Stomach (tissue), 9 donors: ENCODE measurements around the gene ALS2CL. TPM values are rescaled to one million over a fixed set of nuclear protein-coding genes. Genes with fewer than 3 reads are reported as not detected.

Experiments
- DNase-seq, 2 donors: peaks; one replicate each; pipeline versions ENCODE4 v3.0.0 to v3.0.0-alpha.2; 2013 to 2019
- H3K27ac ChIP-seq, 5 donors: fragments of 200-600 bp in 4 of 5; sonication (generic) in 4 of 5; one replicate each; pipeline ENCODE4 v1.5.1; 2013 to 2019; ENCODE audit warnings: mild to moderate bottlenecking in 1 of 5, moderate library complexity in 1 of 5
- H3K27me3 ChIP-seq, 3 donors: fragments of 200-600 bp; sonication (generic); one replicate each; pipeline ENCODE4 v1.5.1; 2017 to 2019; ENCODE audit warnings: mixed run types in 1 of 3
- H3K36me3 ChIP-seq, 4 donors: fragments of 200-600 bp; sonication (generic); 1 replicate in 3 of 4; 2 replicates in 1 of 4; pipeline ENCODE4 v1.5.1; 2016 to 2019
- H3K4me1 ChIP-seq, 4 donors: fragments of 200-600 bp; sonication (generic); one replicate each; pipeline ENCODE4 v1.5.1; 2016 to 2019
- H3K4me3 ChIP-seq, 4 donors: fragments of 200-600 bp; sonication (generic) in 3 of 4; one replicate each; pipeline ENCODE4 v1.5.1; 2016 to 2019; ENCODE audit warnings: mild to moderate bottlenecking in 1 of 4
- H3K9me3 ChIP-seq, 4 donors: fragments of 200-600 bp; sonication (generic); one replicate each; pipeline ENCODE4 v1.5.1; 2016 to 2019
- EP300 ChIP-seq: sonication (generic); formaldehyde crosslinking; IDR thresholded peaks from one replicate; pipeline ENCODE4 v1.6.1; 2017; ENCODE audit warnings: antibody characterized with exemption
- POLR2A ChIP-seq, 4 donors: fragments of 450-650 bp; IDR thresholded peaks; one replicate each; pipeline ENCODE4 v1.6.1; 2016; ENCODE audit warnings: antibody characterized with exemption in 4 of 4, control low read depth in 2 of 4, mild to moderate bottlenecking in 1 of 4, moderate library complexity in 1 of 4
- POLR2AphosphoS5 ChIP-seq, 3 donors: sonication (generic); formaldehyde crosslinking; IDR thresholded peaks; one replicate each; pipeline ENCODE4 v1.6.1; 2016; ENCODE audit warnings: antibody characterized with exemption in 3 of 3
- WGBS, 5 donors: extraction: QIAGEN DNeasy Blood & Tissue Kit in 3 of 5; methylation state at CpG; one replicate each; pipeline versions ENCODE4 v1.1.5 to v1.1.7; 2013 to 2018; 5-methylcytosine and 5-hydroxymethylcytosine counted together
- intact Hi-C: fragments of 100-400 bp; cut with DNase I; formaldehyde crosslinking; loops from one replicate; pipeline ENCODE4 v1.15.1; 2023; ENCODE audit warnings: low total_unique reads
- polyA plus RNA-seq, 3 donors: library from polyadenylated mRNA; stranded (reverse); fragments of 200-250 nt; gene quantifications; one replicate each; pipeline ENCODE4 v1.2.3, GENCODE V29; 2013
- total RNA-seq, 5 donors: library from RNA; depleted of rRNA; stranded (reverse); fragments of >200 nt; gene quantifications; one replicate each; pipeline versions ENCODE4 v1.1.0 to v1.2.3, GENCODE V29; 2014 to 2016
- TF ChIP-seq, protein P1 (sequence below), 7 experiments: fragments of 450-650 bp in 4 of 7; fragments of 200-600 bp in 3 of 7; sonication (generic) in 3 of 7; IDR thresholded peaks; one replicate each; pipeline ENCODE4 v1.5.1; 2016 to 2019; ENCODE audit warnings: antibody characterized with exemption in 7 of 7, control low read depth in 2 of 7, mild to moderate bottlenecking in 1 of 7
- donor health status: healthy with polysubstance abuse.
- donor health status: Bipolar disorder and iron deficiency.
- donor health status: healthy.

The ALS2CL gene
- total and polyA plus RNA-seq, 8 donors, result 5.3 to 107 (median 47.8) TPM

DNA sequence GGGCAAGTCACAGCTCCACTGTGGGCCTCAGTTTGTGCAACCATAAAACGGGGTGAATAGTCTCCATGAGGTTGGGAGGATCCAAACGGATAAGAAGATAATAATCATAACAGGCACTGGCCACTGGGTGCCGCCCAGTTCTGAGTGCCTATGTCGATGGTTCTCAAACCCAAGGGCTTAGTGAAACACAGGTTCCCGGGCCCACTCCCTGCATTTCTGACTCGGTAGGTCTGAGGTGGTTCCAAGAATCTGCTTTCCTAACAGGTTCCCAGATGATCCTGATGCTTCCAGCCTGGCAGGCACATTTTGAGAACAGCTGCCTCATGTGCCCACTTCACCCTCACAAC lies 21.2 kb downstream of the ALS2CL start:
- H3K9me3 ChIP-seq, result no peaks in the 10 kb centered on the region
- DNase-seq, result no peak
- no peak overlapping the region for H3K27ac ChIP-seq
- peaks cover 0 to 14% (median 9%) of the 10 kb centered on the region in 4 donors for H3K4me1 ChIP-seq
- H3K36me3 ChIP-seq, result peaks cover 0 to 46% (median 26%) of the 10 kb centered on the region in 4 donors
- 89 to 94% (median 93%) methylated on average over 6 of the region's 6 CpGs for WGBS, 5 donors
- H3K27me3 ChIP-seq, result no peaks in the 10 kb centered on the region
- H3K4me3 ChIP-seq, result no peak overlapping the region
- intact Hi-C loops, result no loop called here
- TF ChIP-seq, protein P1, sequence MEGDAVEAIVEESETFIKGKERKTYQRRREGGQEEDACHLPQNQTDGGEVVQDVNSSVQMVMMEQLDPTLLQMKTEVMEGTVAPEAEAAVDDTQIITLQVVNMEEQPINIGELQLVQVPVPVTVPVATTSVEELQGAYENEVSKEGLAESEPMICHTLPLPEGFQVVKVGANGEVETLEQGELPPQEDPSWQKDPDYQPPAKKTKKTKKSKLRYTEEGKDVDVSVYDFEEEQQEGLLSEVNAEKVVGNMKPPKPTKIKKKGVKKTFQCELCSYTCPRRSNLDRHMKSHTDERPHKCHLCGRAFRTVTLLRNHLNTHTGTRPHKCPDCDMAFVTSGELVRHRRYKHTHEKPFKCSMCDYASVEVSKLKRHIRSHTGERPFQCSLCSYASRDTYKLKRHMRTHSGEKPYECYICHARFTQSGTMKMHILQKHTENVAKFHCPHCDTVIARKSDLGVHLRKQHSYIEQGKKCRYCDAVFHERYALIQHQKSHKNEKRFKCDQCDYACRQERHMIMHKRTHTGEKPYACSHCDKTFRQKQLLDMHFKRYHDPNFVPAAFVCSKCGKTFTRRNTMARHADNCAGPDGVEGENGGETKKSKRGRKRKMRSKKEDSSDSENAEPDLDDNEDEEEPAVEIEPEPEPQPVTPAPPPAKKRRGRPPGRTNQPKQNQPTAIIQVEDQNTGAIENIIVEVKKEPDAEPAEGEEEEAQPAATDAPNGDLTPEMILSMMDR (IDR thresholded peaks at IDR 0.05), result no peak
- TF ChIP-seq POLR2A (IDR thresholded peaks at IDR 0.05), result no peak
- TF ChIP-seq EP300, result no peak

DNA sequence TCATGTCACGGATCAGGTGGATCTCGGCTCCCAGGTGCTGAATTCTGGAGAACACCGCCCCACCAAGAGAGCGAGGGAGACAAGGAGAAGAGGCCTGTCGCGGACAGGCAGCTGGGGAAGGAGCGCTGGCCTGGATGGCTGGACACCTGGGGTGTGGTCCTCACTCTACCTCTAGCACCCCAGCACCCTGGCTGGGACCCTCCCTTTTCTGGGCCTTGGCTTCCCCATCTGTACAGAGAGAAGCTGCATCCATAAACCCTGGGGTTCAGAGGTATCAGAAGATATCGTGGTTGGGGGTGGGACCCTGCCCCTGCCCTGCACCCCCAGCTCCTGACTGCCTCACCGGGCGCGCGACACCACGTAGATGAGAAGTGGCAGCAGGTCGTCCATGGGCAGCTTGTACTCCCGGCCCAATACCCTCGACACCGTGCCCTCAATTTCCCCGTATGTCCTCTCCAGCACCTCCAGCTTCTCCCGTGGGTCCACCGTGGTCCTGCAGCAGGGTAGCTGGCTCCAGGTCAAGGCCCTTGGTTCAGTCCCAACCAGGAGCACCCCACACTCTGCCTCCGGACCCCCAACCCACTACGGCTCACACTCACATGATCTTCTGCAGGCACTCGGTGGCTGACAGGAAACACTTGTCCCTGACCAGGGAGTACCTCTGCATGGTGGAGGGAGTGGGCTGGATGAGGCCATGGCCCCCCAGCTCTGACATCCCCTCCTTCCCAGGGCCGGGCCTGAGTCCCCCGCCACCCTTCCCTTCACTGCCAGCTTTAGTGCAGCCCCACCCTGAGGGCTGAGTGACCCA lies 21.7 kb downstream of the ALS2CL start:
- intact Hi-C loops, result no loop called here
- Histone ChIP-seq H3K27ac (no peak overlapping the region), H3K36me3 (peaks cover 0 to 42% (median 26%) of the 10 kb centered on the region in 4 donors), H3K4me1 (peaks cover 0 to 11% (median 9%) of the 10 kb centered on the region in 4 donors), H3K4me3 (no peak overlapping the region), H3K9me3 (no peaks in the 10 kb centered on the region), H3K27me3 (no peaks in the 10 kb centered on the region)
- TF ChIP-seq, protein P1 (IDR thresholded peaks at IDR 0.05), result no peak
- TF ChIP-seq EP300, result no peak
- TF ChIP-seq POLR2A (IDR thresholded peaks at IDR 0.05), result no peak
- TF ChIP-seq POLR2AphosphoS5 (IDR thresholded peaks at IDR 0.05), result no peak
- 90 to 94% (median 94%) methylated on average over 12 to 25 of the region's 25 CpGs for WGBS, 5 donors
- DNase-seq, result no peak

DNA sequence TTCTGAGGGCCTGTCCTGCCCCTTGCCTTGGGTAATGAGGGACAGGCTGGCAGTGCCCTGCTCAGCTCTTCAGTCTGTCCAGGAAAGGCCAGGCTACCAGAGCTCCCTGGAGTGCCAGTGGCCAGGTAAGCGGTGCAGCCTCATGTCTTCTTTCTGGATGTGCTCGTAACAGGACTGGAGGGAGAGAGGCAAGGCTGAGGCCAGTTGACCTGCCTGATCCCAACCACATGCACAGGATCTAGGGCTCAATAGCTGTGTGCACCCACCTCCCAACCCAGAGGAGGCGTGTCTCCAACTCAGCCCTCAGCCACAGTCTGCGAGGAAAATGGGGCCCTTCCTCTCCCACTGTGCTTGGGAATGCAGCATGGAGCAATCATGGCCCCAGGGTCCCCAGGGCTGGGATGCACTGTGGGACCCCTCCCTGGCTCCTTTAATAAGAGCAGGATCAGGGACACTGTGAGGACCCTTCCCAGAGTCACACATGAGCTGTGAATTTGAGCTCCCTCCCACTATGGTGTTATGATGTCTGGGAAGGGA lies 22.5 kb downstream of the ALS2CL start:
- Histone ChIP-seq H3K27me3 (no peaks in the 10 kb centered on the region), H3K27ac (no peak overlapping the region), H3K36me3 (peaks cover 0 to 39% (median 23%) of the 10 kb centered on the region in 4 donors), H3K4me1 (peaks cover under 1 to 16% (median 7%) of the 10 kb centered on the region in 4 donors), H3K4me3 (no peak overlapping the region), H3K9me3 (no peaks in the 10 kb centered on the region)
- intact Hi-C loops, result no loop called here
- TF ChIP-seq POLR2AphosphoS5 (IDR thresholded peaks at IDR 0.05), result no peak
- WGBS, 5 donors, result 80 to 99% (median 97%) methylated on average over 1 to 4 of the region's 4 CpGs
- DNase-seq, result peak in 1 of 2 donors; percentile 16

DNA sequence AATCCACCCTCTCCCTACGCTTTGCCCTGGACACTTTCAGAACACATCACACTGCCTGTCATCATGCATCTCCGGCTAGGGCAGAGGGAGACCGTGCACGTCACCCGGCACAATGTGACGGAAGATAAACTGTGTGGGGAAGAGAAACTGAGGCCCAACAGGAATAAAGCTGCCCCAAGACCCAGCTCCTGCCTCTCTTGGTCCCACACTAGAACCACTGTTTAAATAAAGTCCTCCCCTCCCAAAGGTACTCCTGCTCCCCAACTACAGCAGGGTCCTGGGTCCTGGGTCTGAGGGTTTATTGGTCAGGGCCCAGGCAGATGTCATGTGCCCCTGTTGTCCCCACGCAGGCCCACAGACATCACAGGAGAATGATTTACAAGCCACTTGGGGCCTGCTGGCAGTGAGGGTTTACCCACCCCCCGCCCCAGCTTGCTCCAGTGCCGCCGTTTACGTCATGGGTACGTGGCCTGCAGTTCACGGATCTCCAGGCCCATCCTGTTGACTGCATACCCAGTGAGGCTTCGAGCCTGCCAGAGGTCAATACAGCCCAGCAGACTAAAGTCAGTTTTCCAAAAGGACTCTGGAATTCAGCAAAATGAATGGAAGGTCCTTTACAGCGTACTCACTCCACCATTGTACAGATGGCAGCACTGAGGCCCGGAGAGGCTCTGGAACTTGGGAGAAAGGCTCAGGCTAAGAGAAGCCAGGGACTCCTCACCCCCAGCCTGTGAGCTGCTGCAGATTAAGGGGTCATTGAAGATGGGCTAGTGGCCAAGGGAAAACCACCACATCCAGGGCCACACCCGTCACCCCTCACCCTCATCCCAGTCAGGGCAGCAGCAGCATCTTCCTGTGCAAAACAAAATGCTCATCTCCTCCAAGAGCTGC lies 23.2 kb downstream of the ALS2CL start:
- Histone ChIP-seq H3K27ac (no peak overlapping the region), H3K4me3 (no peak overlapping the region), H3K9me3 (no peaks in the 10 kb centered on the region), H3K27me3 (no peaks in the 10 kb centered on the region), H3K36me3 (peaks cover 0 to 39% (median 21%) of the 10 kb centered on the region in 4 donors), H3K4me1 (peaks cover 0 to 15% (median 8%) of the 10 kb centered on the region in 4 donors)
- 83 to 91% (median 88%) methylated on average over 9 to 17 of the region's 17 CpGs for WGBS, 5 donors
- intact Hi-C loops, result no loop called here
- TF ChIP-seq EP300, result no peak
- no peak for TF ChIP-seq POLR2AphosphoS5 (IDR thresholded peaks at IDR 0.05)
- TF ChIP-seq, protein P1 (IDR thresholded peaks at IDR 0.05), result no peak
- no peak for TF ChIP-seq POLR2A (IDR thresholded peaks at IDR 0.05)
- peak; percentile 1 to 13 for DNase-seq
